HepG2 (cell line): ENCODE data around the gene HEPACAM2. TPM values are rescaled to one million over a fixed set of nuclear protein-coding genes. Genes with fewer than 3 reads are reported as not detected.

Experiments used
- ATAC-seq: fragments of 200-7000 bp; cut with Tn5 transposase; 3 replicates; pipeline ENCODE4 v1.9.1; 2020; ENCODE audit warnings: mild to moderate bottlenecking, moderate library complexity
- BruUV-seq: library from RNA; stranded (reverse); fragments of 400-500 nt; replicated peaks from 2 replicates; lab custom pipeline; 2021; lab: Mats Ljungman, UMichigan
- CTCF ChIA-PET: fragments of 300-600 bp; formaldehyde crosslinking; extraction: SDS; loops from one replicate; lab custom pipeline; 2021; ENCODE audit warnings: low total read pairs, inconsistent platforms, low intra/inter-chr PET ratio; lab: Yijun Ruan, JAX
- POLR2A ChIA-PET: fragments of 350-600 bp; sonication (Branson Sonifier 250); formaldehyde crosslinking; loops from one replicate; lab custom pipeline; 2020; ENCODE audit warnings: antibody characterized with exemption, inconsistent platforms; lab: Yijun Ruan, JAX
- DNase-seq: peaks from one replicate; pipeline ENCODE4 v3.0.0-alpha.2; 2015; ENCODE audit warnings: low spot score
- FAIRE-seq: peaks from 3 replicates; lab custom pipeline; 2011; peaks lifted over from hg19 to GRCh38; lab: Jason Lieb, UNC
- H2AFZ ChIP-seq: one replicate; pipeline ENCODE4 v1.6.1; 2011; ENCODE audit warnings: low read length, inconsistent platforms
- H3K27ac ChIP-seq: fragments of 300-600 bp; 3 replicates; pipeline ENCODE4 v1.8.0; 2011; ENCODE audit warnings: mixed run types, mild to moderate bottlenecking, mixed read lengths, low read length, inconsistent platforms; ENCODE audit not compliant: insufficient read depth; ENCODE audit errors: extremely low read length
- H3K27me3 ChIP-seq, 2 experiments: fragments of 200-600 bp in 1 of 2; 2 replicates in 1 of 2; 3 replicates in 1 of 2; pipeline versions ENCODE4 v1.6.0 to v1.8.0; 2011; ENCODE audit warnings: low read length in 2 of 2, mild to moderate bottlenecking in 2 of 2, moderate library complexity in 2 of 2, inconsistent platforms in 1 of 2; ENCODE audit not compliant: insufficient read depth in 2 of 2, control insufficient read depth in 1 of 2
- H3K36me3 ChIP-seq, 2 experiments: fragments of 200-600 bp in 1 of 2; replicated peaks in 1 of 2; 2 replicates in 1 of 2; 3 replicates in 1 of 2; pipeline versions ENCODE4 v1.5.1 to v1.8.0; 2011; ENCODE audit warnings: low read length in 2 of 2, inconsistent platforms in 1 of 2; ENCODE audit not compliant: insufficient read depth in 2 of 2, control insufficient read depth in 1 of 2
- H3K4me1 ChIP-seq: 2 replicates; pipeline ENCODE4 v1.5.1; 2012; ENCODE audit warnings: low read length, inconsistent platforms; ENCODE audit not compliant: insufficient read depth
- H3K4me2 ChIP-seq: 2 replicates; pipeline ENCODE4 v1.6.0; 2011; ENCODE audit warnings: low read depth, low read length, inconsistent platforms
- H3K4me3 ChIP-seq, 3 experiments: fragments of 200-600 bp in 1 of 3; sonication (generic), shearing (Covaris generic) in 1 of 3; replicated peaks in 1 of 3; 2 replicates each; pipeline ENCODE4 v1.5.1; 2011 to 2016; ENCODE audit warnings: low read length in 3 of 3, inconsistent platforms in 2 of 3, low read depth in 2 of 3, mild to moderate bottlenecking in 2 of 3, control low read depth in 1 of 3, mixed read lengths in 1 of 3; ENCODE audit not compliant: insufficient read depth in 1 of 3
- H3K79me2 ChIP-seq: one replicate; pipeline ENCODE4 v1.6.1; 2011; ENCODE audit warnings: low read length, inconsistent platforms; ENCODE audit not compliant: insufficient read depth
- H3K9ac ChIP-seq: 2 replicates; pipeline ENCODE4 v1.6.0; 2011; ENCODE audit warnings: mild to moderate bottlenecking, low read depth, low read length, inconsistent platforms; ENCODE audit not compliant: insufficient read depth
- H3K9me3 ChIP-seq: 2 replicates; pipeline ENCODE4 v1.5.1; 2012; ENCODE audit warnings: mild to moderate bottlenecking, low read length
- H4K20me1 ChIP-seq: 2 replicates; pipeline ENCODE4 v1.6.0; 2011; ENCODE audit warnings: inconsistent platforms, mild to moderate bottlenecking, low read length, moderate library complexity; ENCODE audit not compliant: insufficient read depth
- ATF5 ChIP-seq: sonication (generic); formaldehyde crosslinking; IDR thresholded peaks from 2 replicates; pipeline ENCODE4 v1.4.0; 2020; ENCODE audit warnings: mild to moderate bottlenecking, low read depth, missing genetic modification reagents
- CREBL2 ChIP-seq: sonication (generic); formaldehyde crosslinking; IDR thresholded peaks from 2 replicates; pipeline ENCODE4 v1.8.1; 2023; ENCODE audit warnings: missing genetic modification reagents, mild to moderate bottlenecking, borderline replicate concordance
- RFXANK ChIP-seq: IDR thresholded peaks from 2 replicates; pipeline ENCODE4 v1.6.1; 2016
- SAP130 ChIP-seq: IDR thresholded peaks from 2 replicates; pipeline ENCODE4 v1.6.1; 2016; ENCODE audit warnings: low read depth
- SNRNP70 ChIP-seq: fragments of 200-400 bp; formaldehyde crosslinking; IDR thresholded peaks from 2 replicates; pipeline ENCODE4 v1.6.1; 2017; ENCODE audit warnings: mild to moderate bottlenecking, low read depth, low read length, moderate library complexity
- SRSF1 ChIP-seq: fragments of 200-400 bp; formaldehyde crosslinking; optimal IDR thresholded peaks from 2 replicates; pipeline ENCODE3; 2017; ENCODE audit warnings: mild to moderate bottlenecking, low read depth, low read length, moderate library complexity
- ZBTB2 ChIP-seq: sonication (generic); formaldehyde crosslinking; IDR thresholded peaks from 2 replicates; pipeline ENCODE4 v1.8.0; 2022; ENCODE audit warnings: low read depth, missing genetic modification reagents
- ZMYM4 ChIP-seq: sonication (generic); formaldehyde crosslinking; IDR thresholded peaks from 2 replicates; pipeline ENCODE4 v1.8.1; 2023; ENCODE audit warnings: mild to moderate bottlenecking, missing genetic modification reagents
- ZSCAN29 ChIP-seq: sonication (generic); formaldehyde crosslinking; conservative IDR thresholded peaks from 2 replicates; pipeline ENCODE4 v1.4.0; 2020; ENCODE audit warnings: mild to moderate bottlenecking, missing genetic modification reagents
- WGBS: methylation state at CpG from one replicate; pipeline ENCODE4 v1.1.6; 2017; ENCODE audit warnings: low lambda C conversion rate; 5-methylcytosine and 5-hydroxymethylcytosine counted together
- in situ Hi-C: cut with HindIII; loops from 2 replicates; pipeline ENCODE4 v1.10.0; 2017; ENCODE audit warnings: low pct_unique_long_range_greater_than_20kb; ENCODE audit not compliant: extremely low pct_ligation_motif_present
- intact Hi-C: fragments of 100-400 bp; cut with micrococcal nuclease; formaldehyde crosslinking; loops from one replicate; pipeline ENCODE4 v1.10.0; 2022; ENCODE audit not compliant: unreplicated experiment
- polyA plus RNA-seq, 8 experiments: library from polyadenylated mRNA; depleted of rRNA in 3 of 8; stranded (reverse) in 7 of 8; unstranded in 1 of 8; fragments of >200 nt; fragmentation: Illumina TruSeq in 4 of 8; extraction: Trizol in 4 of 8; gene quantifications; 2 replicates each; pipeline versions ENCODE4 v1.2.1 to v1.2.3, GENCODE V29; 2011 to 2016; ENCODE audit warnings: low read depth in 4 of 8, missing spikeins in 1 of 8, mixed read lengths in 1 of 8; ENCODE audit not compliant: insufficient read depth in 1 of 8
- total RNA-seq, 5 experiments: library from RNA; depleted of rRNA; stranded (reverse); fragments of >200 nt; fragmentation: Illumina TruSeq; extraction: Trizol; gene quantifications; 2 replicates each; pipeline ENCODE4 v1.2.3, GENCODE V29; 2016; ENCODE audit warnings: low read depth in 1 of 5

Gene HEPACAM2
- total and polyA plus RNA-seq, 2 of the 13 experiments (the other 11 are each of a cell fraction or from before 2014, with no cell fraction given), result not detected

- ChIA-PET CTCF (no interaction called here), POLR2A (no interaction called here)
- in situ Hi-C loops, result no loop called here
- Histone ChIP-seq H2AFZ (no peak overlapping the region), H3K4me3 (no peak overlapping the region), H3K9ac (no peak overlapping the region), H4K20me1 (no peaks in the 10 kb centered on the region), H3K36me3 (no peaks in the 10 kb centered on the region), H3K79me2 (no peaks in the 10 kb centered on the region), H3K27ac (no peak overlapping the region), H3K4me1 (no peaks in the 10 kb centered on the region), H3K4me2 (no peak overlapping the region), H3K27me3 (peaks cover 0 to 2% of the 10 kb centered on the region in 2 experiments; a peak in 1 of 5 replicates), H3K9me3 (peaks cover 5% of the 10 kb centered on the region)
- WGBS, result 2% methylated on average over 2 of the region's 2 CpGs
- ATAC-seq (no peak), DNase-seq (no peak), FAIRE-seq (no peak)
- no TSS peak for BruUV-seq
- TF ChIP-seq ZMYM4 (CRISPR knock-in tag), result no peak
- TF ChIP-seq ATF5 (CRISPR knock-in tag), result no peak
- TF ChIP-seq ZBTB2 (CRISPR knock-in tag), result no peak
- no peak for TF ChIP-seq SNRNP70
- TF ChIP-seq SRSF1, result no peak
- TF ChIP-seq CREBL2 (CRISPR knock-in tag), result no peak
- TF ChIP-seq SAP130 (CRISPR knock-in tag), result no peak
- TF ChIP-seq ZSCAN29 (CRISPR knock-in tag), result no peak
- no peak for TF ChIP-seq RFXANK (CRISPR knock-in tag)
- intact Hi-C loops, result no loop called here
Measured at GRCh38 chr7:93176992-93177580, 49.2 kb downstream of the HEPACAM2 start.
